Tibial artery (tissue), 4 donors: ENCODE data around the gene PPAN.

Experiments used
- DNase-seq, 2 donors: peaks; one replicate each; pipeline ENCODE4 v3.0.0-alpha.2; 2019
- H3K27ac ChIP-seq, 2 donors: fragments of 200-600 bp; sonication (generic) in 1 of 2; 1 replicate in 1 of 2; 2 replicates in 1 of 2; pipeline ENCODE4 v1.5.1; 2018 to 2019; ENCODE audit warnings: mild to moderate bottlenecking in 1 of 2
- H3K27me3 ChIP-seq, 2 donors: fragments of 200-600 bp; sonication (generic) in 1 of 2; one replicate each; pipeline versions ENCODE4 v1.5.1 to v1.6.0; 2016 to 2019
- H3K36me3 ChIP-seq, 3 donors: fragments of 200-600 bp; sonication (generic) in 2 of 3; one replicate each; pipeline ENCODE4 v1.5.1; 2016 to 2019; ENCODE audit warnings: mild to moderate bottlenecking in 2 of 3
- H3K4me1 ChIP-seq, 4 donors: fragments of 200-600 bp; sonication (generic) in 2 of 4; 1 replicate in 3 of 4; 2 replicates in 1 of 4; pipeline ENCODE4 v1.5.1; 2016 to 2019
- H3K4me3 ChIP-seq, 2 donors: fragments of 200-600 bp; sonication (generic) in 1 of 2; 1 replicate in 1 of 2; 2 replicates in 1 of 2; pipeline ENCODE4 v1.5.1; 2018 to 2019; ENCODE audit warnings: mild to moderate bottlenecking in 2 of 2
- H3K9me3 ChIP-seq, 3 donors: fragments of 200-600 bp; sonication (generic) in 1 of 3; one replicate each; pipeline ENCODE4 v1.5.1; 2016 to 2019
- CTCF ChIP-seq, 2 experiments: fragments of 200-600 bp in 1 of 2; fragments of 450-650 bp in 1 of 2; IDR thresholded peaks; one replicate each; pipeline ENCODE4 v1.5.1; 2017 to 2019; ENCODE audit warnings: antibody characterized with exemption in 2 of 2, mild to moderate bottlenecking in 1 of 2, moderate library complexity in 1 of 2
- intact Hi-C: fragments of 100-400 bp; cut with DNase I; formaldehyde crosslinking; loops from one replicate; pipeline ENCODE4 v1.15.0; 2023; ENCODE audit warnings: low total_unique reads

The PPAN gene

DNA sequence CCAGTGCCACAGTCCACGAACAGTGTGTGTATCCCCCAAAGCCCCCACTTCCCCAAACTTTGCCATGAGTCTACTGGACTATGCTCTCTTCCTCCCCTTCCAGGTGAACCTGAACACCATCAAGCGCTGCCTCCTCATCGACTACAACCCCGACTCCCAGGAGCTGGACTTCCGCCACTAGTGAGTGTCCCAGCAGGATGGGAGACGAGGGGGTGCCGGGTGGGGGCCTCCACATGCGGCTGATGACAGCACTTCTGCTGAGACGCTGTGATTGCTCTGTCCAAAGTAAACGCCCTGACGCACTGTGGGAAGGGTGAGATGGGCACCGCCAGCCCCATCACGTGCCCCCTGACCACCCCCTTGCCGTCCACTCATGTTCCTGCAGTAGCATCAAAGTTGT lies 3.4 kb downstream of the PPAN start:
- Histone ChIP-seq H3K27ac (no peak overlapping the region), H3K36me3 (peaks cover 42 to 54% (median 48%) of the 10 kb centered on the region in 3 donors), H3K27me3 (no peaks in the 10 kb centered on the region), H3K9me3 (no peaks in the 10 kb centered on the region), H3K4me3 (no peak overlapping the region), H3K4me1 (peaks cover 0 to 23% (median 22%) of the 10 kb centered on the region in 4 donors)
- intact Hi-C loops, result loop anchor here (5.0 to 10.0 kb wide), 2 partner anchors 85 to 143 kb away; partner anchors contain the start of genes DNMT1 and MRPL4
- no peak for TF ChIP-seq CTCF (IDR thresholded peaks at IDR 0.05)
- DNase-seq, result no peak

DNA sequence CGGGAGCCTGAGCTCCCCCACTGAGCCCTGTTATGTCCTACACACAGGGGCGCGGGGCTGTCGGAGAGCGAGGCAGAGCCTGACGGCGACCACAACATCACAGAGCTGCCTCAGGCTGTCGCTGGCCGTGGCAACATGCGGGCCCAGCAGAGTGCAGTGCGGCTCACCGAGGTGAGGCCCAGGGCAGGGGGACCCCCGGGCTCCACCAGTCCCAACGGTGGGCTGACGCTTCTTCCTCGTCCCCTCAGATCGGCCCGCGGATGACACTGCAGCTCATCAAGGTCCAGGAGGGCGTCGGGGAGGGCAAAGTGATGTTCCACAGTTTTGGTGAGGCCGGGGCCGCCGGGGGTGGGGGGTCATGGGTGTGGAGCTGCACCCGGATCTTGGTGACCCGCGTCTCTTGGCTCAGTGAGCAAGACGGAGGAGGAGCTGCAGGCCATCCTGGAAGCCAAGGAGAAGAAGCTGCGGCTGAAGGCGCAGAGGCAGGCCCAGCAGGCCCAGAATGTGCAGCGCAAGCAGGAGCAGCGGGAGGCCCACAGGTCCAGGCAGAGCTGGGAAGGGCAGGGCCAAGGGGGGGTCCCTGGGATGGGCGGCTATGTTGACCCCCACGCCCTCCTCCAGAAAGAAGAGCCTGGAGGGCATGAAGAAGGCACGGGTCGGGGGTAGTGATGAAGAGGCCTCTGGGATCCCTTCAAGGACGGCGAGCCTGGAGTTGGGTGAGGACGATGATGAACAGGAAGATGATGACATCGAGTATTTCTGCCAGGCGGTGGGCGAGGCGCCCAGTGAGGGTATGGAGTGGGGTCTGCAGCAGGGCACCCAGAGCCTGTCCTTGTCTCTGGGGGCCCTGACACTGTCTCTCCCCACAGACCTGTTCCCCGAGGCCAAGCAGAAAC lies 4.2 kb downstream of the PPAN start:
- no peaks in the 10 kb centered on the region for H3K27me3 ChIP-seq
- no peaks in the 10 kb centered on the region for H3K9me3 ChIP-seq
- no peak overlapping the region for H3K4me3 ChIP-seq
- no peak overlapping the region for H3K27ac ChIP-seq
- H3K36me3 ChIP-seq, result peaks cover 49 to 62% (median 56%) of the 10 kb centered on the region in 3 donors
- no peak for DNase-seq
- peaks cover 0 to 26% (median 22%) of the 10 kb centered on the region in 4 donors for H3K4me1 ChIP-seq
- no peak for TF ChIP-seq CTCF (IDR thresholded peaks at IDR 0.05)
- intact Hi-C loops, result no loop called here

DNA sequence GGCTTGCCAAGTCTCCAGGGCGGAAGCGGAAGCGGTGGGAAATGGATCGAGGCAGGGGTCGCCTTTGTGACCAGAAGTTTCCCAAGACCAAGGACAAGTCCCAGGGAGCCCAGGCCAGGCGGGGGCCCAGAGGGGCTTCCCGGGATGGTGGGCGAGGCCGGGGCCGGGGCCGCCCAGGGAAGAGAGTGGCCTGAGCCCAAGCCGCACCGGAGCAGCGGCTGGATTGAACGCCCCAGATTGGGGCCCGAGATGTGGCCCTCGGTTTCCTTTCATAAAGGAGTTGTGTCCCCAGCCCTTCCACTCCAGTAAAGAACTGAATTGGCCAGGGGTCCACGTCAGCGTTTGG lies 4.8 kb downstream of the PPAN start:
- no peak for TF ChIP-seq CTCF (IDR thresholded peaks at IDR 0.05)
- peaks cover 0 to 28% (median 18%) of the 10 kb centered on the region in 4 donors for H3K4me1 ChIP-seq
- no peaks in the 10 kb centered on the region for H3K9me3 ChIP-seq
- H3K27ac ChIP-seq, result no peak overlapping the region
- no peak for DNase-seq
- peaks cover 56 to 69% (median 62%) of the 10 kb centered on the region in 3 donors for H3K36me3 ChIP-seq
- no peak overlapping the region for H3K4me3 ChIP-seq
- H3K27me3 ChIP-seq, result no peaks in the 10 kb centered on the region
- intact Hi-C loops, result no loop called here

DNA sequence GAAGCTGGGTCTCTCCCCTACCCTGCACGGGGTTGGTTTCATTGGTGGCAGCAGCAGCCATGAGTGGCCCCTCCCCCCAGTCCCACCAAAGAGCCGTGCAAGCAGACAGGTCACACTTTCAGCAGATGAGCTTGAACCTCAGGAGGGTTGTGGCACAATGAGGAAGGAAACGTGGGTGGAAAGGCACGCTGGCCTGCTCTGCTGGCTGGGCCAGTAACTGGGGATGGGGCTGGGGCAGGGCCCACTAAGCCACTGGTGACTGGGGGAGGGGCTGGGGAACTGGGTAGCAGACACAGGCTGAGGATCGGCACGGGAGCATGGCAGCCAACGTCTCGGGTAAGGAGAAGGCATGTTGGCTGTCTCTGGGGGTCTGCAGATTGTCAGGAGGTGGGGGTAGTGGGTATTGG lies 5.2 kb downstream of the PPAN start, which contains the start of gene P2RY11:
Gene P2RY11, plus strand, starts transcription at position 289 of the 407 bp plus-strand sequence. Its CDS starts 29 bp downstream, at position 318.
- no peaks in the 10 kb centered on the region for H3K27me3 ChIP-seq
- H3K4me3 ChIP-seq, result no peak within 1 kb of the TSS
- H3K9me3 ChIP-seq, result no peaks in the 10 kb centered on the region
- no peak for DNase-seq
- peaks cover 60 to 73% (median 67%) of the 10 kb centered on the region in 3 donors for H3K36me3 ChIP-seq
- no peak for TF ChIP-seq CTCF (IDR thresholded peaks at IDR 0.05)
- no peak within 1 kb of the TSS for H3K27ac ChIP-seq
- H3K4me1 ChIP-seq, result peaks cover 0 to 29% (median 17%) of the 10 kb centered on the region in 4 donors
- intact Hi-C loops, result no loop called here

DNA sequence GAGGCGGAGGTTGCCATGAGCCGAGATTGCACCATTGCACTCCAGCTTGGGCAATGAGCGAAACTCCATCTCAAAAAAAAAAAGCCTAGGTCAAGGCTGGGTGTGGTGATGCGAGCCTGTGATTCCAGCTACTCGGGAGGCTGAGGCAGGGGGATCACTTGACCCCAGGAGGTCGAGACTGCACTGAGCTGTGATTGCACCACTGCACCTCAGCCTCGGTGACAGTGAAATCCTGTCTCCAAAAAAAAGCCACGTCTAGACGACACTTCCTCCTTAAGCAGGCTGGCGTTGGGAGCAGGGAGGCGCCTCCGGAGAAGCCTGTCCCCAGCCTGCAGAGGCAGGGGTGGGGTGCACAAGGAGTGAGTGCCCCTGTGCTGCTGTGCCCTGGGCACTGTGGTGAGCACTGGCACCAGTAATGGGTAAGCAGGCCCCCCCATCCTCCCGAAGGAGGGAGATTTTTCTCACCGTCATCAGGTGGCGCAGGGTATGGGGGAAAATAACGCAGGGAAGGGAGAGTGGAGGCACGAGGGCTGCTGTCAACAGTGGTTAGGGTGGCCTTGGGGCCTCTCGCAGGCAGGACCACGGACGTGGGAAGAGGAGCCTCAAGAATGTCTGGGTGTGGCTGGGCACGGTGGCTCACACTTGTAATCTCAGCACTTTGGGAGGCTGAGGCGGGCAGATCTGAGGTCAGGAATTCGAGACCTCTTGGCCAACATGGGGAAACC lies 6.0 kb downstream of the PPAN start:
- Histone ChIP-seq H3K27ac (no peak overlapping the region), H3K4me1 (peaks cover 0 to 23% (median 10%) of the 10 kb centered on the region in 4 donors), H3K4me3 (no peak overlapping the region), H3K9me3 (no peaks in the 10 kb centered on the region), H3K27me3 (no peaks in the 10 kb centered on the region), H3K36me3 (peaks cover 68 to 81% (median 75%) of the 10 kb centered on the region in 3 donors)
- intact Hi-C loops, result no loop called here
- no peak for DNase-seq
- TF ChIP-seq CTCF (IDR thresholded peaks at IDR 0.05), result no peak
